HEK293 (cell line): Measurements from ENCODE around the gene SCRN2.

Source experiments
- CTCF ChIP-seq: fragments of 450-650 bp; formaldehyde crosslinking; IDR thresholded peaks from 2 replicates; pipeline ENCODE4 v1.5.1; 2016; ENCODE audit warnings: missing biosample characterization, missing genetic modification characterization
- ZNF302 ChIP-seq: fragments of 450-650 bp; formaldehyde crosslinking; IDR thresholded peaks from 2 replicates; pipeline ENCODE4 v1.5.1; 2016; ENCODE audit warnings: missing biosample characterization, missing genetic modification characterization, low read depth

DNA sequence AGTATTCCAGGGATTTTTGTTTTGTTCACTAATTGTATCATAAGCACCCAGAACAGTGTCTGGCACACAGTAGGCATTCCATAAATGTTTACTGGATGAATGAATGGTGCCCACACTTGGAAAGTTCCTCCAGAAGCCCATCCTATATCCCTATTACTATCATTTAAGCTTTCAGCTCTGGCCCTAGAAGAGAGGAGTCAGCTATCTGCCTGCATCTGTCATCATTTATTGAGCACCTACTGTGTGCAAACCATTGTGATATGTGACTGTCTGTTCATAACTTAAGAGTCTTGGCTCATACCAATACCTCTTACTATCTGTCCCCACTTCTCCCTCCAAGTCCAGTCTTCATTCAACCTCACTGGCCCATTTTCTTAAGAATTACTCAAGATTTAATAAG lies 30.0 kb upstream of the SCRN2 start:
- no peak for TF ChIP-seq CTCF (tag by site-specific recombination)
- TF ChIP-seq ZNF302 (tag by site-specific recombination) = no peak
